HepG2 (cell line): ENCODE measurements around the gene GGPS1. TPM values are rescaled to one million over a fixed set of nuclear protein-coding genes. Genes with fewer than 3 reads are reported as not detected.

Source experiments
- AKAP8 ChIP-seq: sonication (generic); formaldehyde crosslinking; IDR thresholded peaks from 2 replicates; pipeline ENCODE4 v1.5.1; 2020; ENCODE audit warnings: mild to moderate bottlenecking, missing genetic modification reagents
- ARHGAP35 ChIP-seq: sonication (generic); formaldehyde crosslinking; IDR thresholded peaks from 2 replicates; pipeline ENCODE4 v1.9.0; 2022; ENCODE audit warnings: mild to moderate bottlenecking, inconsistent platforms, moderate library complexity, missing genetic modification reagents, borderline replicate concordance
- ATAD3A ChIP-seq: sonication (generic); formaldehyde crosslinking; IDR thresholded peaks from 2 replicates; pipeline ENCODE4 v1.4.0; 2020; ENCODE audit warnings: missing genetic modification reagents
- ATF7 ChIP-seq, 2 experiments: fragments of 450-650 bp in 1 of 2; sonication (generic) in 1 of 2; formaldehyde crosslinking in 1 of 2; IDR thresholded peaks; 2 replicates each; pipeline versions ENCODE4 v1.4.0 to v1.6.1; 2016 to 2020; ENCODE audit warnings: antibody characterized with exemption in 1 of 2, mild to moderate bottlenecking in 1 of 2, missing genetic modification reagents in 1 of 2
- BORCS8-MEF2B ChIP-seq: sonication (generic); formaldehyde crosslinking; IDR thresholded peaks from 2 replicates; pipeline ENCODE4 v1.8.0; 2022; ENCODE audit warnings: mild to moderate bottlenecking, missing genetic modification reagents
- DNMT1 ChIP-seq: sonication (generic); formaldehyde crosslinking; IDR thresholded peaks from 2 replicates; pipeline ENCODE4 v1.5.1; 2020; ENCODE audit warnings: mild to moderate bottlenecking, missing genetic modification reagents
- EED ChIP-seq: sonication (generic); formaldehyde crosslinking; IDR thresholded peaks from 2 replicates; pipeline ENCODE4 v1.5.0; 2020; ENCODE audit warnings: mild to moderate bottlenecking, missing genetic modification reagents
- EHMT2 ChIP-seq: fragments of 200-600 bp; sonication (generic); IDR thresholded peaks from 2 replicates; pipeline ENCODE4 v1.7.0; 2017; ENCODE audit warnings: antibody characterized with exemption, low read depth, low read length, borderline replicate concordance
- HDAC6 ChIP-seq: fragments of 200-600 bp; sonication (generic); IDR thresholded peaks from 2 replicates; pipeline ENCODE4 v1.7.0; 2017; ENCODE audit warnings: mild to moderate bottlenecking, antibody characterized with exemption, low read length, low read depth
- SNAPC4 ChIP-seq: sonication (generic); formaldehyde crosslinking; IDR thresholded peaks from 2 replicates; pipeline ENCODE4 v1.4.0; 2020; ENCODE audit warnings: mild to moderate bottlenecking, missing genetic modification reagents
- SP5 ChIP-seq: IDR thresholded peaks from 2 replicates; pipeline ENCODE4 v1.6.1; 2016; ENCODE audit warnings: low read depth, borderline replicate concordance
- TCF7 ChIP-seq: sonication (generic); IDR thresholded peaks from 2 replicates; pipeline ENCODE4 v1.6.1; 2016; ENCODE audit warnings: antibody characterized with exemption, low read depth
- ZNF292 ChIP-seq: sonication (generic); formaldehyde crosslinking; IDR thresholded peaks from 2 replicates; pipeline ENCODE4 v1.8.1; 2022; ENCODE audit warnings: mild to moderate bottlenecking, low read depth, missing genetic modification reagents, borderline replicate concordance
- ZNF3 ChIP-seq: IDR thresholded peaks from 2 replicates; pipeline ENCODE4 v1.7.0; 2017; ENCODE audit warnings: inconsistent platforms
- ZNF543 ChIP-seq: sonication (generic); formaldehyde crosslinking; IDR thresholded peaks from 2 replicates; pipeline ENCODE4 v1.4.0; 2020; ENCODE audit warnings: mild to moderate bottlenecking, missing genetic modification reagents
- ZNF550 ChIP-seq: sonication (generic); formaldehyde crosslinking; IDR thresholded peaks from 2 replicates; pipeline ENCODE4 v1.4.0; 2020; ENCODE audit warnings: mild to moderate bottlenecking, missing genetic modification reagents, borderline replicate concordance
- ZNF562 ChIP-seq: sonication (generic); formaldehyde crosslinking; IDR thresholded peaks from 2 replicates; pipeline ENCODE4 v1.8.0; 2022; ENCODE audit warnings: missing genetic modification reagents, borderline replicate concordance
- ZNF567 ChIP-seq: sonication (generic); formaldehyde crosslinking; IDR thresholded peaks from 2 replicates; pipeline ENCODE4 v1.8.1; 2023; ENCODE audit warnings: mild to moderate bottlenecking, missing genetic modification reagents, borderline replicate concordance
- ZNF678 ChIP-seq: sonication (generic); formaldehyde crosslinking; IDR thresholded peaks from 2 replicates; pipeline ENCODE4 v1.4.0; 2020; ENCODE audit warnings: mild to moderate bottlenecking, missing genetic modification reagents
- polyA plus RNA-seq, 8 experiments: library from polyadenylated mRNA; depleted of rRNA in 3 of 8; stranded (reverse) in 7 of 8; unstranded in 1 of 8; fragments of >200 nt; fragmentation: Illumina TruSeq in 4 of 8; extraction: Trizol in 4 of 8; gene quantifications; 2 replicates each; pipeline versions ENCODE4 v1.2.1 to v1.2.3, GENCODE V29; 2011 to 2016; ENCODE audit warnings: low read depth in 4 of 8, missing spikeins in 1 of 8, mixed read lengths in 1 of 8; ENCODE audit not compliant: insufficient read depth in 1 of 8
- total RNA-seq, 5 experiments: library from RNA; depleted of rRNA; stranded (reverse); fragments of >200 nt; fragmentation: Illumina TruSeq; extraction: Trizol; gene quantifications; 2 replicates each; pipeline ENCODE4 v1.2.3, GENCODE V29; 2016; ENCODE audit warnings: low read depth in 1 of 5
- TF ChIP-seq, protein P1 (sequence below): sonication (generic); formaldehyde crosslinking; IDR thresholded peaks from 2 replicates; pipeline ENCODE4 v1.5.0; 2020; ENCODE audit warnings: mild to moderate bottlenecking, missing genetic modification reagents, borderline replicate concordance
- TF ChIP-seq, protein P2 (sequence below): sonication (generic); formaldehyde crosslinking; IDR thresholded peaks from 2 replicates; pipeline ENCODE4 v1.8.1; 2023; ENCODE audit warnings: mild to moderate bottlenecking, missing genetic modification reagents, borderline replicate concordance

The GGPS1 gene
- total and polyA plus RNA-seq, 2 of the 13 experiments (the other 11 are each of a cell fraction or from before 2014, with no cell fraction given): 28.8 to 42.6 TPM

- TF ChIP-seq, protein P1, sequence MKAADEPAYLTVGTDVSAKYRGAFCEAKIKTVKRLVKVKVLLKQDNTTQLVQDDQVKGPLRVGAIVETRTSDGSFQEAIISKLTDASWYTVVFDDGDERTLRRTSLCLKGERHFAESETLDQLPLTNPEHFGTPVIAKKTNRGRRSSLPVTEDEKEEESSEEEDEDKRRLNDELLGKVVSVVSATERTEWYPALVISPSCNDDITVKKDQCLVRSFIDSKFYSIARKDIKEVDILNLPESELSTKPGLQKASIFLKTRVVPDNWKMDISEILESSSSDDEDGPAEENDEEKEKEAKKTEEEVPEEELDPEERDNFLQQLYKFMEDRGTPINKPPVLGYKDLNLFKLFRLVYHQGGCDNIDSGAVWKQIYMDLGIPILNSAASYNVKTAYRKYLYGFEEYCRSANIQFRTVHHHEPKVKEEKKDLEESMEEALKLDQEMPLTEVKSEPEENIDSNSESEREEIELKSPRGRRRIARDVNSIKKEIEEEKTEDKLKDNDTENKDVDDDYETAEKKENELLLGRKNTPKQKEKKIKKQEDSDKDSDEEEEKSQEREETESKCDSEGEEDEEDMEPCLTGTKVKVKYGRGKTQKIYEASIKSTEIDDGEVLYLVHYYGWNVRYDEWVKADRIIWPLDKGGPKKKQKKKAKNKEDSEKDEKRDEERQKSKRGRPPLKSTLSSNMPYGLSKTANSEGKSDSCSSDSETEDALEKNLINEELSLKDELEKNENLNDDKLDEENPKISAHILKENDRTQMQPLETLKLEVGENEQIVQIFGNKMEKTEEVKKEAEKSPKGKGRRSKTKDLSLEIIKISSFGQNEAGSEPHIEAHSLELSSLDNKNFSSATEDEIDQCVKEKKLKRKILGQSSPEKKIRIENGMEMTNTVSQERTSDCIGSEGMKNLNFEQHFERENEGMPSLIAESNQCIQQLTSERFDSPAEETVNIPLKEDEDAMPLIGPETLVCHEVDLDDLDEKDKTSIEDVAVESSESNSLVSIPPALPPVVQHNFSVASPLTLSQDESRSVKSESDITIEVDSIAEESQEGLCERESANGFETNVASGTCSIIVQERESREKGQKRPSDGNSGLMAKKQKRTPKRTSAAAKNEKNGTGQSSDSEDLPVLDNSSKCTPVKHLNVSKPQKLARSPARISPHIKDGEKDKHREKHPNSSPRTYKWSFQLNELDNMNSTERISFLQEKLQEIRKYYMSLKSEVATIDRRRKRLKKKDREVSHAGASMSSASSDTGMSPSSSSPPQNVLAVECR: peak; percentile 69; the same call in 1 of the 2 replicates
- TF ChIP-seq EHMT2 (no peak), ZNF567 (CRISPR knock-in tag) (no peak), ZNF550 (CRISPR knock-in tag) (no peak), BORCS8-MEF2B (CRISPR knock-in tag) (no peak), SP5 (CRISPR knock-in tag) (no peak), ATAD3A (CRISPR knock-in tag) (no peak), ARHGAP35 (no peak), EED (CRISPR knock-in tag) (no peak), AKAP8 (no peak), ZNF3 (CRISPR knock-in tag) (no peak; the same call in 1 of the 2 replicates), ZNF562 (CRISPR knock-in tag) (no peak), SNAPC4 (CRISPR knock-in tag) (no peak), TCF7 (no peak), ATF7 (IDR thresholded peaks at IDR 0.05) (no peak), ATF7 (CRISPR knock-in tag; IDR thresholded peaks at IDR 0.05) (no peak), HDAC6 (no peak), ZNF292 (0 out of 2 replicates have a peak, but pooled peaks have one; percentile 20), ZNF543 (CRISPR knock-in tag) (no peak), ZNF678 (CRISPR knock-in tag) (no peak), DNMT1 (no peak)
- TF ChIP-seq, protein P2, sequence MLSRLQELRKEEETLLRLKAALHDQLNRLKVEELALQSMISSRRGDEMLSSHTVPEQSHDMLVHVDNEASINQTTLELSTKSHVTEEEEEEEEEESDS: no peak
Measured at GRCh38 chr1:235327559-235328270, 655 bp upstream of the GGPS1 start, which contains the start of gene ARID4B (continued).
